ENCODE measurements around the gene PGC. TPM values are rescaled to one million over a fixed set of nuclear protein-coding genes. Genes with fewer than 3 reads are reported as not detected.

The PGC gene
- total and polyA plus RNA-seq, 9 of the 15 experiments (the other 6 are each of a cell fraction or from before 2014, with no cell fraction given), result 0.17 to 0.40 TPM; not detected in 7

DNA sequence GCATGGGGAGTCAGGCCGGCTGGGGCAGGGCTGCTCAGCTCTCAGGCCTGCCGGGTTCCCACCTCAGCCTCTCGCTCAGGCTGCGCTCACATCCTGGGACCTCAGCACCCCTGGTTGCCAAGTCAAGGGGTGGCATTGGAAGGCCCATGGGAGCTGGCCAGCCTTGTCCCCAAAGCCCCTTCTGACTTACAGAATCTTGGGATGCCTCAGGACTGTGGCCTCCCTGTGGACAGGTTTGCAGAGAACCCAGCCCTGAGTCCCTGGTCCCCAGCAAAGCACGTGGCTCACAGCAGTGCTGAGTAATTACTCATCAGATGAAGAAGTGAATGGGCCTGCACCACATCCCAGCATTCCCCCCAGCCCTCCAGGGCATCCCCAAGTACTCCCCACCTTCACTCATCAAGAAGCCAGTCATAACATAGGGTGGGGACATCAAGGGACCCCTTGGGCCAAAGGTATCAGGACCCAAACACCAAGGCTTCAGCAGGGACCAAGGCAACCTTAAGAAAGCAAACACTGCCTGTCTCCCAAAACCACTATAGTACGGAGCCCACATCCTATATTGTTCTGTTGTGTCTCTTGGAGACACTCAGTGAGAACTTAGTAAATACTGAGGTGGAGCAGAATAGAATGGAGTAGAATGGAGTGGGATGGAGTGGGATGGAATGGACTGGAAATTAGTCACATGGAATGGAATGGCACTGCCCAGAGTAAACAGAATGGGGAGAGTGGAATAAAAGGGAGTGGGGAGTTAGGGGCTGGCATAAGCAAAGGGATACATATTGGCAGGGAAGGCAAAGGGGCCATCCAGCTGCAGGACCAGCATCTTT, 3.6 kb downstream of the PGC start:
- ATAC-seq (no peak), DNase-seq (ENCODE audit: extremely low read depth in 1 of 4, low spot score in 3 of 4) (no peak), FAIRE-seq (no peak)
- H3K4me1 ChIP-seq (replicated peaks in 1 of 2; ENCODE audit: control insufficient read depth in 2 of 2, insufficient read depth in 2 of 2, low read length in 2 of 2), result peaks cover 14 to 18% of the 10 kb centered on the region in 2 experiments
- peaks cover 29 to 52% of the 10 kb centered on the region in 2 experiments; a peak in 4 of 5 replicates for H3K27me3 ChIP-seq (ENCODE audit: control insufficient read depth in 2 of 2, insufficient read depth in 2 of 2, low read length in 2 of 2)
- no peaks in the 10 kb centered on the region for H3K79me2 ChIP-seq (ENCODE audit: control insufficient read depth, insufficient read depth, low read length)
- H3K9me1 ChIP-seq (ENCODE audit: control insufficient read depth, insufficient read depth, low read length), result no peaks in the 10 kb centered on the region
- no peak overlapping the region for H2AFZ ChIP-seq (ENCODE audit: low read depth, low read length)
- in situ Hi-C loops (cut with MboI), result no loop called here
- POLR2A ChIA-PET, result interaction anchor here (0.6 to 1.0 kb wide), 2 partner anchors 14 to 15 kb away, joined by 3 to 4 read pairs; no protein-coding TSS in a partner anchor
- no peaks in the 10 kb centered on the region for H3K36me3 ChIP-seq (ENCODE audit: control insufficient read depth, insufficient read depth, low read length)
- no peaks in the 10 kb centered on the region; the same call in none of the 2 replicates for H4K20me1 ChIP-seq (replicated peaks; ENCODE audit: control insufficient read depth, insufficient read depth, low read length)
- H3K9me3 ChIP-seq (replicated peaks; ENCODE audit: control insufficient read depth, insufficient read depth, low read depth, low read length), result no peaks in the 10 kb centered on the region
- CTCF ChIA-PET (ENCODE audit: low intra/inter-chr PET ratio), result no interaction called here
- H3K9ac ChIP-seq (ENCODE audit: insufficient read depth in 1 of 2, low read depth in 2 of 2, low read length in 2 of 2), result no peak overlapping the region
- TF ChIP-seq, protein P1, sequence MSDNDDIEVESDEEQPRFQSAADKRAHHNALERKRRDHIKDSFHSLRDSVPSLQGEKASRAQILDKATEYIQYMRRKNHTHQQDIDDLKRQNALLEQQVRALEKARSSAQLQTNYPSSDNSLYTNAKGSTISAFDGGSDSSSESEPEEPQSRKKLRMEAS (CRISPR knock-in tag; IDR thresholded peaks at IDR 0.05), result peak; percentile 42; the same call in 1 of the 2 replicates
- TF ChIP-seq, protein P2, sequence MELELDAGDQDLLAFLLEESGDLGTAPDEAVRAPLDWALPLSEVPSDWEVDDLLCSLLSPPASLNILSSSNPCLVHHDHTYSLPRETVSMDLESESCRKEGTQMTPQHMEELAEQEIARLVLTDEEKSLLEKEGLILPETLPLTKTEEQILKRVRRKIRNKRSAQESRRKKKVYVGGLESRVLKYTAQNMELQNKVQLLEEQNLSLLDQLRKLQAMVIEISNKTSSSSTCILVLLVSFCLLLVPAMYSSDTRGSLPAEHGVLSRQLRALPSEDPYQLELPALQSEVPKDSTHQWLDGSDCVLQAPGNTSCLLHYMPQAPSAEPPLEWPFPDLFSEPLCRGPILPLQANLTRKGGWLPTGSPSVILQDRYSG (tag; conservative IDR thresholded peaks at IDR 0.05; ENCODE audit: low read depth), result no peak
- TF ChIP-seq, protein P3, sequence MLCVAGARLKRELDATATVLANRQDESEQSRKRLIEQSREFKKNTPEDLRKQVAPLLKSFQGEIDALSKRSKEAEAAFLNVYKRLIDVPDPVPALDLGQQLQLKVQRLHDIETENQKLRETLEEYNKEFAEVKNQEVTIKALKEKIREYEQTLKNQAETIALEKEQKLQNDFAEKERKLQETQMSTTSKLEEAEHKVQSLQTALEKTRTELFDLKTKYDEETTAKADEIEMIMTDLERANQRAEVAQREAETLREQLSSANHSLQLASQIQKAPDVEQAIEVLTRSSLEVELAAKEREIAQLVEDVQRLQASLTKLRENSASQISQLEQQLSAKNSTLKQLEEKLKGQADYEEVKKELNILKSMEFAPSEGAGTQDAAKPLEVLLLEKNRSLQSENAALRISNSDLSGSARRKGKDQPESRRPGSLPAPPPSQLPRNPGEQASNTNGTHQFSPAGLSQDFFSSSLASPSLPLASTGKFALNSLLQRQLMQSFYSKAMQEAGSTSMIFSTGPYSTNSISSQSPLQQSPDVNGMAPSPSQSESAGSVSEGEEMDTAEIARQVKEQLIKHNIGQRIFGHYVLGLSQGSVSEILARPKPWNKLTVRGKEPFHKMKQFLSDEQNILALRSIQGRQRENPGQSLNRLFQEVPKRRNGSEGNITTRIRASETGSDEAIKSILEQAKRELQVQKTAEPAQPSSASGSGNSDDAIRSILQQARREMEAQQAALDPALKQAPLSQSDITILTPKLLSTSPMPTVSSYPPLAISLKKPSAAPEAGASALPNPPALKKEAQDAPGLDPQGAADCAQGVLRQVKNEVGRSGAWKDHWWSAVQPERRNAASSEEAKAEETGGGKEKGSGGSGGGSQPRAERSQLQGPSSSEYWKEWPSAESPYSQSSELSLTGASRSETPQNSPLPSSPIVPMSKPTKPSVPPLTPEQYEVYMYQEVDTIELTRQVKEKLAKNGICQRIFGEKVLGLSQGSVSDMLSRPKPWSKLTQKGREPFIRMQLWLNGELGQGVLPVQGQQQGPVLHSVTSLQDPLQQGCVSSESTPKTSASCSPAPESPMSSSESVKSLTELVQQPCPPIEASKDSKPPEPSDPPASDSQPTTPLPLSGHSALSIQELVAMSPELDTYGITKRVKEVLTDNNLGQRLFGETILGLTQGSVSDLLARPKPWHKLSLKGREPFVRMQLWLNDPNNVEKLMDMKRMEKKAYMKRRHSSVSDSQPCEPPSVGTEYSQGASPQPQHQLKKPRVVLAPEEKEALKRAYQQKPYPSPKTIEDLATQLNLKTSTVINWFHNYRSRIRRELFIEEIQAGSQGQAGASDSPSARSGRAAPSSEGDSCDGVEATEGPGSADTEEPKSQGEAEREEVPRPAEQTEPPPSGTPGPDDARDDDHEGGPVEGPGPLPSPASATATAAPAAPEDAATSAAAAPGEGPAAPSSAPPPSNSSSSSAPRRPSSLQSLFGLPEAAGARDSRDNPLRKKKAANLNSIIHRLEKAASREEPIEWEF (CRISPR knock-in tag; IDR thresholded peaks at IDR 0.05), result no peak
- 20% methylated on average over 6 of the region's 6 CpGs for WGBS (ENCODE audit: insufficient coverage, low coverage, missing lambda C conversion rate)
- H3K4me3 ChIP-seq, result no peak overlapping the region
- H3K27ac ChIP-seq (ENCODE audit: extremely low read depth, low read depth, low read length), result no peak overlapping the region
- BruUV-seq (replicated peaks), result no TSS peak
- intact Hi-C loops (cut with micrococcal nuclease), result no loop called here
- H3K4me2 ChIP-seq (ENCODE audit: insufficient read depth, low read length), result no peak overlapping the region
